Measurements from ENCODE around the gene FADS2.
"Not testable (repeated sequence)": the region's sequence is repeated elsewhere in the genome, so short reads cannot be mapped to it uniquely, and the experiment has no call there.

Gene FADS2

DNA sequence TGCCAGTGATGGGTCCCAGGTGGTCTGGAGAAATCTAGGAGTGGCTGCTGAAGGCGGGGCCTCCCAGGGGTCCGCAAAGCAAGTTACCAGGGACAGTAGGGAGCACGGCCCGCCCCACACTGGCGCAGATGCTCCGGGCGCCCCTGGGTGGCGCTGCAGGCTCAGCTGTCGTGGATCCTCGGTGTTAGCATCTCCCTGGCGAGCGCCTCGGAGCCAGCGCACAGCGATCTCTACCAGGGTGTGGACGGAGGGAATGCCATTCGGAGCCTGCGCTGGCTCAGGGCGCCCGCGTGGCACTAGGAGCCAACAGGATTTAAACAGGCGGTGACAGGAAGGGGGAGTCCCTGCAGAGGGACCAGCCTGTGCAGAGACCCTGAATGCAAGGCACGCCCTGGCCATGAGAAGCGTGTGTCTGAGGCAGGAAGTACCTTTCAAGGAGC is 43.1 kb downstream of the FADS2 start:
- H3K4me1 ChIP-seq: peaks cover 59% of the 10 kb centered on the region
- H4K20me1 ChIP-seq: peaks cover 40% of the 10 kb centered on the region
- peak overlapping the region; percentile 79 for H3K27ac ChIP-seq
- no peaks in the 10 kb centered on the region for H3K9me3 ChIP-seq
- no peaks in the 10 kb centered on the region for H3K27me3 ChIP-seq
- no peak for TF ChIP-seq Cebpa-rat (IDR thresholded peaks at IDR 0.05)
- peak overlapping the region; percentile 69; the same call in 1 of the 2 replicates for H3K9ac ChIP-seq
- H3K36me3 ChIP-seq: peaks cover 20% of the 10 kb centered on the region
- peak overlapping the region; percentile 97 for H3K4me2 ChIP-seq
- peak overlapping the region; percentile 61 for H3K4me3 ChIP-seq

DNA sequence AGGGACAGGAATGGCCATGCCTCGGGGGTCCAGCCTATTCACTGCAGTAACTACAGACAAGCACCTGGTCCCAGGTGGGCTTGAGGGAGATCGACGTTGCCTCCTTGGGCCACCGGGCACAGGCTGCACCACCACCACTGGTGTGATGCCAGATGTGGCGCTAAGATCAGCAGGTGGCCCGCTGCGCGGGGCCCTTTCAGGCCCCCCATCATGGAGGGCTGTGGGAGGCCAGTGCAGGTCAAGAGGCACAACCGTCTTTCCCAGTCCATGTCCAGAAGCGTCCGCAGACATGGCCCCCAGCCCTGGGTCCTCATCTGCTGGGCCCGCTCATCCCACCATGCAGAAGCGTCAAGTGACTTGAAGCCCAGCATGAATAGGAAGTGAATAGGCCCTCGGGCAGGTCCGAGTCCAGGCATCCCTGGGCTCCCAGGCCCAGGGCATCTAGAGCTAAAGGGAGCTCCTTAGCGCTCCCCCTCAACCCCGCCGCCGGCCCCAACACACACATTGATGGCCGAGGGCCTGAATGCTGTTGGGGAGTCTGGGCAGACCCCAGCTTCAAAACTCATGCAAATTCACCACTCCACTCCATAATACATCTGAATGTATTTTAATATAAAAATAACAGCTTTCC is 45.0 kb downstream of the FADS2 start:
- peaks cover 65% of the 10 kb centered on the region for H3K4me1 ChIP-seq
- peak overlapping the region; percentile 69 for H3K9ac ChIP-seq

DNA sequence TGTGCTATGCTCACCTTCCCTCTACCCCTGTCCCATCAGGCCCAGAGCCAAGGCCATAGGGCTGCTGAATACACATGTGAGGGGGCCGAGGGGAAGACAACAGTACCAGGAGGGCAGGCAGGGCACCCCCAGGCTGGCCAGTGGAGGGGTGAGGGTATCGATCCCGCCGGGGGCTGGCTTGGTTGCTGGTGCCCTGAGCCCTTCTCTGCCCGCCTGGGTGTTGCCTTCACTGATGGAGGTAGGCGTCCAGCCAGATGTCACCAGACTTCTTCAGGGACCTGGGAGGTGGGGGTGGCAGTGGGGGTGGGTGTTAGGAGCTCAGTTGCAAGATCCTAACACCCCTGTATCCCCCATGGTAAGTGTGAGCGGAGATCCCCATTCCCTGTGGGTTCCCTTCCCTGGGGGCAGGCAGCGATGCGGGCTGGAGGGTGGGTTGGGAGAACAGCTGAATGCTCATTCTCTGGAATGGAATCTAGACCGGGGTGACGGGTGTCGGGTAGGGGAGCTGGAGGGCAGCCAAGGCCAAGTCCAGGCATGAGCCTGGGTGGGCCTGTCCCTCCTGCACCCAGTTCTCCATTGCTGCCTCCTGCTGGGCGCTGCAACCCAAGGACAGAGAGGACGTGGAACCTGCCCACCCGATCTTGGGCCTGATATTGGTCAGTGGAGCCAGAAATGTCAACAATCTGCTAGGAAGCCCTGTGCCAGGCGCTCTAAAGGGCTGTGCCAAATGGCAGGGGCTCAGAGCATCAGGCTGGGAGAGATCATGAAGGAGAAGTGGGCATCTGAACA is 45.7 kb downstream of the FADS2 start:
- peak overlapping the region; percentile 97 for H3K4me2 ChIP-seq
- no peak overlapping the region for H3K9ac ChIP-seq
- H4K20me1 ChIP-seq: peaks cover 23% of the 10 kb centered on the region
- H3K4me1 ChIP-seq: peaks cover 69% of the 10 kb centered on the region
- no peaks in the 10 kb centered on the region for H3K27me3 ChIP-seq
- H3K9me3 ChIP-seq: no peaks in the 10 kb centered on the region
- H3K27ac ChIP-seq: no peak overlapping the region
- peaks cover 34% of the 10 kb centered on the region for H3K36me3 ChIP-seq
- H3K4me3 ChIP-seq: no peak overlapping the region
- no peak for TF ChIP-seq Cebpa-rat (IDR thresholded peaks at IDR 0.05)

More for the DNA sequence above, 45.0 kb downstream of the FADS2 start:
- no peak overlapping the region; the same call in 1 of the 2 replicates for H3K27ac ChIP-seq
- no peak for TF ChIP-seq Cebpa-rat (IDR thresholded peaks at IDR 0.05)
- H3K9me3 ChIP-seq: no peaks in the 10 kb centered on the region
- H4K20me1 ChIP-seq: peaks cover 27% of the 10 kb centered on the region
- peak overlapping the region; percentile 61; the same call in 1 of the 2 replicates for H3K4me3 ChIP-seq
- H3K4me2 ChIP-seq: peak overlapping the region; percentile 97
- no peaks in the 10 kb centered on the region for H3K27me3 ChIP-seq
- peaks cover 26% of the 10 kb centered on the region for H3K36me3 ChIP-seq

DNA sequence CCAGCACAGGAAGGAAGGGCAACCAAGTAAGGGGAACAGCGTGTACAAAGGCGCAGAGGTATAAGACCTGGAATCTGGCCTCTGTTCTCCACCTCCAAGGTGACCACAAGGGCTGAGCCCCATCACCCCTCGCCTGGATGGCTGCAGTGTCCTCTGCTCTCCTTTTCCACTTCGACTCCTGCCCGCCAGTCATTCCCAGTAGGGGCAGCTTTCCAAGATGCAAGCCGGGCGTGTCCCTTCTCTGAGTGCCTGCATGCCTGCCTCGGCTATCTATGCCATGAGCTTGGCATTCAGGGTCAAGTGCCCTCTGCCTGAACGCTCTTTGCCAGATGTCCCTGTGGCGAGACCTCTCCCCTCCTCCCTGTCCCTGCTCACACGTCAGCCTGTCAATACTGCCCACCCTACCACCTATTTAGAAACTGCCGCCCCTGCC is 46.3 kb downstream of the FADS2 start:
- no peak overlapping the region for H3K9ac ChIP-seq
- no peak overlapping the region for H3K4me2 ChIP-seq
- no peaks in the 10 kb centered on the region for H3K9me3 ChIP-seq
- no peak overlapping the region for H3K27ac ChIP-seq
- H3K4me1 ChIP-seq: peaks cover 69% of the 10 kb centered on the region
- H3K36me3 ChIP-seq: peaks cover 35% of the 10 kb centered on the region
- TF ChIP-seq Cebpa-rat (IDR thresholded peaks at IDR 0.05): no peak
- H3K27me3 ChIP-seq: no peaks in the 10 kb centered on the region
- H4K20me1 ChIP-seq: peaks cover 17% of the 10 kb centered on the region
- H3K4me3 ChIP-seq: no peak overlapping the region

DNA sequence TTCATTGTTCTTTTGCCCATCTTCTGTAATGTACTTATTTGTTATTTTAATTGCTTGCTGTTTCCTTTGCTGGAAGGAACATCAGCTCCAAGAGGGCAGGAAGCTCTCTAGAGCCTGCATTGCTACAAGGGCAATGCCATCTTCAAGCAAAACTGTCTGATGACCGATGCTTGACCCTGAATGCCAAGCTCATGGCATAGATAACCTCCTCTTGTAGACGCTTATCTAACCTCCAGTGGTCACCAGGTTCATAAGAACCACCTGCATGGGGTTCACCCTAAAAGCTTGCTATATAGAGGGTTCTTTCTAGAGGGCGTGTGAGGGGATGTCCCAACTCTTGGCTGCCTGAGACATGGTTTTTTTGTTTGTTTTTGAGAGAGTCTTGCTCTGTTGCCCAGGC is 46.8 kb downstream of the FADS2 start:
- Histone ChIP-seq H3K27me3 (no peaks in the 10 kb centered on the region), H3K27ac (no peak overlapping the region), H3K4me1 (peaks cover 69% of the 10 kb centered on the region), H3K4me3 (no peak overlapping the region), H3K9ac (no peak overlapping the region), H3K4me2 (no peak overlapping the region), H3K36me3 (peaks cover 35% of the 10 kb centered on the region), H3K9me3 (no peaks in the 10 kb centered on the region), H4K20me1 (peaks cover 13% of the 10 kb centered on the region)
- no peak for TF ChIP-seq Cebpa-rat (IDR thresholded peaks at IDR 0.05)

DNA sequence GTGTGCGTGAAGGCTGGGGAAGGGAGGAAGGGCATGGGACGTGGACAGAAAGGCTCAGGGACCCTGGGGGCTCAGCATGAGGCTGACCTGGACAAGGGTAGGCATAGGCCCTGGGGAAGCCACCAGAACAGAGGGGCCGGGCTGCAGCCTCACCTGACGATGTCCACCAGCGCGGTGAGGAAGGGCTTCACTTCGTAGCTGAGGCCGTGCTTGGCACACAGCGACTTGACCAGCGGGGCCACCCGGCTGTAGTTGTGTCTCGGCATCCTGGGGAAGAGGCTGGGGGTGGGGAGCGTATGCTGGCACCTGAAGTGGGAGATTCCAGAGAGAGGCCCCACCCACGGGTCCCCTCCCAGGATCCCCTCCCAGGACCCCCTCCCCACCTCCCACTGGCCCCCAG is 47.6 kb downstream of the FADS2 start:
- no peak overlapping the region for H3K4me3 ChIP-seq
- peaks cover 66% of the 10 kb centered on the region for H3K4me1 ChIP-seq
- H3K9ac ChIP-seq: no peak overlapping the region
- peaks cover 35% of the 10 kb centered on the region for H3K36me3 ChIP-seq
- H3K9me3 ChIP-seq: no peaks in the 10 kb centered on the region
- no peak for TF ChIP-seq Cebpa-rat (IDR thresholded peaks at IDR 0.05)
- H3K27me3 ChIP-seq: no peaks in the 10 kb centered on the region
- no peak overlapping the region for H3K4me2 ChIP-seq
- no peak overlapping the region for H3K27ac ChIP-seq
- H4K20me1 ChIP-seq: peaks cover 4% of the 10 kb centered on the region

DNA sequence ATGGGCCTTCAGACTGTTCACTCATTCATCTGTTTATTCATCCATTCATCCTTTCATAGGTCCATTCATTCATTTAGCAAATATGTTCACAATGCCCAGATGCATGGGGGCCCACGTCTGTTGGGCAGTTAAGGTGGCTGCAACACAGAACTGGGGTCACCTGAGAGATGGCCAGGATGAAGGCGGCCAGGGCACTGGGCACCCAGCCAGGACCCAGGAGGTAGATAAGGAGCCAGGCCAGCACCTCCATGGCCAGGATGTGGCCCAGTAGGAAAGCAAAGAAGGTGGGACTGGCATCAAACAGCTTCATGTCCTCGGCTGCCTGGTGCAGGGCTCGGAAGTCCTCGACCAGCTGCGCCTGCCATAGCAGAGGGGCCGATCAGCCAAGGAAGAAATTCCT is 51.1 kb downstream of the FADS2 start:
- H3K27me3 ChIP-seq: no peaks in the 10 kb centered on the region
- H3K36me3 ChIP-seq: peaks cover 32% of the 10 kb centered on the region
- H3K9ac ChIP-seq: peak overlapping the region; percentile 79
- H3K4me2 ChIP-seq: peak overlapping the region; percentile 97
- H3K9me3 ChIP-seq: no peaks in the 10 kb centered on the region
- H4K20me1 ChIP-seq: no peaks in the 10 kb centered on the region
- peak overlapping the region; percentile 69 for H3K4me3 ChIP-seq
- TF ChIP-seq Cebpa-rat (IDR thresholded peaks at IDR 0.05): no peak
- peak overlapping the region; percentile 86 for H3K27ac ChIP-seq
- H3K4me1 ChIP-seq: peaks cover 63% of the 10 kb centered on the region

DNA sequence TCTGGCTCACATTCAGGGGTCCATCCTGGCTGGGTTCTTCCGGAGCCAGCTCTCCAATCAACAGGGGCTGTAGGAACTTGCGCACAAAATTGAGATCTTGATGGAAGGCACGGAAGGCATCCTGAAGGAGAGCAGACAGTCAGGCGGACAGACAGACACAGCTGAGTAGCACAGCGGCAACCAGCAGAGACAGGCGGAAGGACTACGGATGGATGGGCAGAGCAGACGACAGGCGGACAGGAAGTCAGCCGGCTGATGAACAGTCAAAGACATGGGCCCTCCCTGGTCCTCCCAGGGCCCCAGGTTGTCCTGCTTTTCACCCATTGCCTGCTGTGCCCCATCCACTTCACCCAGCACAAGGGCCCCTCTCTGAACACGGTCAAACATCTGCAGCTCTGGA is 51.9 kb downstream of the FADS2 start:
- H3K27ac ChIP-seq: peak overlapping the region; percentile 86
- H3K4me1 ChIP-seq: peaks cover 65% of the 10 kb centered on the region
- H3K4me2 ChIP-seq: peak overlapping the region; percentile 97
- H4K20me1 ChIP-seq: no peaks in the 10 kb centered on the region
- H3K9ac ChIP-seq: peak overlapping the region; percentile 79
- peak overlapping the region; percentile 69 for H3K4me3 ChIP-seq
- no peaks in the 10 kb centered on the region for H3K27me3 ChIP-seq
- TF ChIP-seq Cebpa-rat (IDR thresholded peaks at IDR 0.05): no peak
- peaks cover 30% of the 10 kb centered on the region for H3K36me3 ChIP-seq
- no peaks in the 10 kb centered on the region for H3K9me3 ChIP-seq

DNA sequence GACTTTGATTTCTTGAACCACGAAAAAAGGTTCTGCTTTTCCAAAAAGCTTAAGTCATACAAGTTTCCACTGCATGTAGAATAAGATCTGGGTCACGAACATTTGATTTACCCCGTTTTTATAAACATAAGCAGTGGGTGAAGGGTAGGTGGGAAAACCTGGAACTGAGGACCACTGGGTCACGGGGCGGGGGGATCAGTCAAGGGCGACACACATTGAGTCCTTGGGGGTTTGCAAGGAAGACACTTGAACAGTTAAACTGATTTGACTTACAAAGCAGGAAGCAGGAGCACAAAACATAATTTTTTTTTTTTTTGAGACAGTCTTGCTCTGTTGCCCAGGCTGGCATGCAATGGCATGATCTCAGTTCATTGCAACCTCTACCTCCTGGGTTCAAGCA is 52.4 kb downstream of the FADS2 start:
- H3K27ac ChIP-seq: peak overlapping the region; percentile 86

DNA sequence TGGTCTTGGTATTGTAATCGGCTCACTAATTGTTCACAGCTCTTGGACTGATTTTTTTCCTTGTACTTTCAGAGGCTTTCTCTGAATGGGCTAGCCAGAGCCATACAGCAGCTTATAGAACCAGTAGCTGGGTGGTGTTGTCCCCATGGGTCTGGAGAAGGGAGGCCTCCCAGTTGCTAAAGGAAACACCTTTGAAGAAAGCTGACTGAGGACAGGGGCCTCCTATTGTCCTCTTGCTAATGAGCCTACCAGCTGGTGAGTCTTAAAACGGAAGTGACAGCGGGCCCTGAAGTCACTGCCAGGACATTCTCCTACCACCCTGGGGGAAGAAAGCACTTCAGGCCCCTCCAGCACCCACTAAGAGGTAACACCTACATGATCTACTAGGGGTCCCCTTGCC is 53.3 kb downstream of the FADS2 start:
- peak overlapping the region; percentile 79; the same call in 1 of the 2 replicates for H3K9ac ChIP-seq
- TF ChIP-seq Cebpa-rat (IDR thresholded peaks at IDR 0.05): no peak
- H3K4me2 ChIP-seq: peak overlapping the region; percentile 97
- peaks cover 73% of the 10 kb centered on the region for H3K4me1 ChIP-seq
- no peaks in the 10 kb centered on the region for H4K20me1 ChIP-seq
- H3K4me3 ChIP-seq: peak overlapping the region; percentile 69
- no peaks in the 10 kb centered on the region for H3K27me3 ChIP-seq
- H3K36me3 ChIP-seq: peaks cover 24% of the 10 kb centered on the region
- no peaks in the 10 kb centered on the region for H3K9me3 ChIP-seq
- H3K27ac ChIP-seq: peak overlapping the region; percentile 86

More for the DNA sequence above, 52.4 kb downstream of the FADS2 start:
- Histone ChIP-seq H3K27me3 (no peaks in the 10 kb centered on the region), H3K4me2 (peak overlapping the region; percentile 97), H4K20me1 (no peaks in the 10 kb centered on the region), H3K4me1 (peaks cover 69% of the 10 kb centered on the region), H3K4me3 (peak overlapping the region; percentile 69), H3K9me3 (no peaks in the 10 kb centered on the region), H3K36me3 (peaks cover 29% of the 10 kb centered on the region), H3K9ac (peak overlapping the region; percentile 79)
- no peak for TF ChIP-seq Cebpa-rat (IDR thresholded peaks at IDR 0.05)

DNA sequence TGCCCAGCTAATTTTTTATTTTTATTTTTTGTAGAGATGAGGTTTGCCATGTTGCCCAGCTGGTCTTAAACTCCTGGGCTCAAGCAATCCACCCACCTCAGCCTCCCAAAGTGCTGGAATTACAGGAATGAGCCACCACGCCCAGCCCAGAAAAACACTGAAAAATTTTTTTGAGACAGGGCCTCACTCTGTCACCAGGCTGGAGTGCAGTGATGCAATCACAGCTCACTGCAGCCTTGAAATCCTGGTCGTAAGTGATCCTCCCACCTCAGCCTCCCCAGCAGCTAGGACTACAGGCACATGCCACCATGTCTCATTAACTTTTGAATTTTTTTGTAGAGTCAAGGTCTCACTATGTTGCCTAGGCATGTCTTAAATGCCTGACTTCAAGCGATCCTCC is 54.2 kb downstream of the FADS2 start:
- not testable (repeated sequence) for H4K20me1 ChIP-seq, H3K4me3 ChIP-seq, H3K9me3 ChIP-seq, H3K27me3 ChIP-seq, H3K9ac ChIP-seq
- peaks cover 17% of the 10 kb centered on the region for H3K36me3 ChIP-seq
- peak overlapping the region; percentile 6; the same call in 1 of the 2 replicates for H3K27ac ChIP-seq
- H3K4me2 ChIP-seq: peak overlapping the region; percentile 97
- H3K4me1 ChIP-seq: peaks cover 73% of the 10 kb centered on the region
